Mesenteric fat pad (tissue), 1 donor: ENCODE measurements around the gene TBC1D9. TPM values are rescaled to one million over a fixed set of nuclear protein-coding genes. Genes with fewer than 3 reads are reported as not detected.

Experiments used
- DNase-seq: peaks from one replicate; pipeline ENCODE4 v3.0.0-alpha.2; 2020; ENCODE audit warnings: low spot score
- total RNA-seq: library from RNA; stranded (reverse); fragmentation: NEBNext Ultra II Directional; extraction: Animal tissue kit (Norgen Biotek cat#: 25700); gene quantifications from one replicate; pipeline ENCODE4 v1.2.1, GENCODE V29; 2021
- donor health status: DM: yes; HTN: yes; CAD: no.

The TBC1D9 gene
- total RNA-seq, 1 donor from 2014 or later, result 55.5 TPM

DNA sequence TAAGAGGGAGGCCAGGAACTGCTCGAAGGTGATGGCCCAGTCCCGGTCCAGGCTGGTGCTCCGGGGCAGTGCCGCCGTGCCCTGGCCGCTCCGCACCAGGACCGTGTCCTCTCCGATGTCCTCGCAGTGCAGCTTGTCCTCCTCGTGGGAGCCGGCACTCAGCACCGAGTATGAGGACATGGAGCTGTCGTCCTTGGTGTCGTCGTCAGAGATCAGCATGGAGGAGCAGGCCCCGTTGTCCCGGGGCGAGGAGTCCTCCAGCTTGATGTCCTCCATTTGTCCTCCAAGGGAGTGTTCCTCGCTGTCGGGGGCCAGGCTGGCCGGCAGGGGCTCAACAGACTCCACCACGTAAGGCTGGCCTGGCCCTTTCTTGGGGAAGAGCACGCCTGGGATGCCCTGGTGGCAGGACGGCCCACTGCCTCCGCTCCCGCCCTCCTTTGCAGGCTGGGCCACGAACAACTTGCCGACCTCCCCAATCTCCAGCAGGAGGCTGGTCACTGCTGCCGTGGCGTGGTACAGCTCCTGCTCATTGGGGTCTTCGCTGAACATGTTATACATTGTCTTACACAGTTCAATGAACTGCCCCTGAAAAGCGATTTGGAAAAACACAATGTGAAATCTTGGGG, 133.7 kb downstream of the TBC1D9 start:
- DNase-seq, result no peak

DNA sequence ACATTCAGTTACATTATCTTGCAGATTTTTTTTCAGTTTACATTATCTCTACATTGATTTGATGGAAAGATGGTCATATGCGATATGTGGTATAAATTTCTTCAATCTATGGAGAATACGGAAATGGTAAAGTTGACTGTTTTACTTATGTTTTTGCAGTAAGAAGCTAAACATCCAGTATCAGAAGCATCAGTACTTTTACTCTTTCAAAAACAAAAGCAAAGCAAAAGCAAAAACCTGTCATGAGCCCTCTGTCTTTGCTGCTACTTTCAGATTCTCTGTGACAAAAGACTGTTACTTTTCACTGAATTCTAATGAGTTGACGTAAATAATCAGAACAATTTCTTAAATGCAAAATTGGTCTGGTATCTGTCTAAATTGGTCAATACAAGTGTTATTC, 135.0 kb downstream of the TBC1D9 start:
- DNase-seq, result no peak

DNA sequence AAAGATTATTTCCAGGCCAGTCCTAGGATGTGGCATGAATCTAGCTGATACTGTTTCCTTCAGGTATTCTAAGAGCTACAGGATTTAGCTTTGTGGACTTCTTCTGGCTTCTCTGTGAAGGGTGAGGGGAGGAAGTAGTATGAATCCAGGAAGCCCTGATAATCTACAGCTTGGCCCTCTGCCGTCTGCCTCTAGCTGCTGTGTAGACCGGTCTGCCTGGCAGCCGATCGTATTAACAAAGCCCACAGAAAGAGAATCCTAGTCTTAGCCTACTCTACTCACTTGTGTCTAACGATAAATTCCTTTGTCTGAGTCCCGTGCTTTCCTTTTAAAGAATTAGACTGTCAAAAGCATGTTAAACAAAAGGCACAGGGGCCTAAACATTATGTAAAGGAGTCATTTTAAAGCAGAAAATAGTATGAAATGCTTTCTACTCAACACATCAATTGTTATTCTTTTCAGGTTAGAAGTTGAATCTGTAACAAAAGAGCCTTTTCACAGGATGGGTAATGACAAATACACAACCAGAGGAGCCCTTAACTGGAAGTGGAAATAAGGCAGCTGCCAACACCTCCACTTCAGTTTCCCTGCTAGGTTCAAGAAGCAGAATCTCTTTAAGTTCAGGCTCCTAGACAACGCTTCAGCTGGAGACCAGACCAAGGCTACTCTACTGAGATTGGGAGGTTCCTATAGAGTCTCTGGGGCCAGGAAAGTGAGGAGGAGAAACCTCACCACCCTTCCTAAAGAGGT, 138.5 kb downstream of the TBC1D9 start:
- no peak for DNase-seq

DNA sequence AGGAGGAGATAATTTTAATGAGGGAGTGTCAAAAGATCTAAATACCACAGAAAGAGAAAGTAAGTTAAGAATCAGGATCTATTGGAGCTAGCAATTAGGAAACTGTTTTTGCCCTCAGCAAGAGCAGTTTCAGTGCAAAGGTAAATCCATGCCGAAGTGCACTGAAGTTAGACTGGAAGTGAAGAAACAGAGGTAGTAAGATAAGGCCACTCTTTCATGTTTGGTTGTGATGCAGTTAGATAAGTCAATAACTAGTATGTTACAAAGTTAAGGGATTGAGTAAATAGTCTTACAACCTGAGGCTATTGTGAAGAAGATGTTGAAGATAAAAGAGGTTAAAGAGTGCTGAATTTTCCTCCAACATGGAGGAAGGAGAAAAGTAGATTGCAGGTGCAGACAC, 140.7 kb downstream of the TBC1D9 start:
- no peak for DNase-seq

DNA sequence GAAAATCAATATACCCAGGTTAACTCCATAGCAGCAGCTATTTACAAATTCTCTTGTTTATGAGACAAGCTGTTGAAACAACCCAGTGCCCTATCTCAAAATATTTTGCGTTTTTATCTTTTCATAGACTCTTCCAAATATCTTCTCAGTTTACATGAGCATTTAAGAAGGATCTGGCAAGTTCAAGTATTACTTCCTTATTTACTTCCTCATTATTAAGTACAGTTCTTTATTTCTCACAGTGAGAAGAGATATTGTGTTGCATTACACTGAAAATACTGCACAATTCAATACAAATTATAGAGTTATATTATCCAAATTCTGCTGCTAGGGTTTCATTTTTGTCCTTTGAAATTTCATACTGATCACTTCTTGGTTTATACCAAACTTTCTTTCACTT, 143.8 kb downstream of the TBC1D9 start:
- DNase-seq, result no peak

DNA sequence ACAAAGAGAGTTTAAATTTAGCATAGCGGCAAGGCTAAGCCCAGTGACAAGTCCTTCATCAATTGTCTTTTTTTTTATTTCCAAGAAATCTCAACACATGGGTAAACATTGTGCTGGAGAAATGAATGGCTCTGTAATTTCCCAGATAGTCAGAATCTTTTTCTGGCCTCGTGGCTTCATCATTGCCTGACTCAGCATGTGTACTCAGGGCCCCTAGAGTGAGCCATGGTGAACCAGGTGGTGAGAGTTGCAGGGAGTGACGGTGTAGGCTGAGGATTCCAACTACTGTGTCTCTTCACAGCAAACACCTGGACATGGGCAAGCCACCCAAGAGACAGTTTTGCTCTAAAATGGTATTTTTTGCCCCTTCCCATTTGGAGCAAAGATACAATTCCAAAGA, 144.3 kb downstream of the TBC1D9 start:
- no peak for DNase-seq

DNA sequence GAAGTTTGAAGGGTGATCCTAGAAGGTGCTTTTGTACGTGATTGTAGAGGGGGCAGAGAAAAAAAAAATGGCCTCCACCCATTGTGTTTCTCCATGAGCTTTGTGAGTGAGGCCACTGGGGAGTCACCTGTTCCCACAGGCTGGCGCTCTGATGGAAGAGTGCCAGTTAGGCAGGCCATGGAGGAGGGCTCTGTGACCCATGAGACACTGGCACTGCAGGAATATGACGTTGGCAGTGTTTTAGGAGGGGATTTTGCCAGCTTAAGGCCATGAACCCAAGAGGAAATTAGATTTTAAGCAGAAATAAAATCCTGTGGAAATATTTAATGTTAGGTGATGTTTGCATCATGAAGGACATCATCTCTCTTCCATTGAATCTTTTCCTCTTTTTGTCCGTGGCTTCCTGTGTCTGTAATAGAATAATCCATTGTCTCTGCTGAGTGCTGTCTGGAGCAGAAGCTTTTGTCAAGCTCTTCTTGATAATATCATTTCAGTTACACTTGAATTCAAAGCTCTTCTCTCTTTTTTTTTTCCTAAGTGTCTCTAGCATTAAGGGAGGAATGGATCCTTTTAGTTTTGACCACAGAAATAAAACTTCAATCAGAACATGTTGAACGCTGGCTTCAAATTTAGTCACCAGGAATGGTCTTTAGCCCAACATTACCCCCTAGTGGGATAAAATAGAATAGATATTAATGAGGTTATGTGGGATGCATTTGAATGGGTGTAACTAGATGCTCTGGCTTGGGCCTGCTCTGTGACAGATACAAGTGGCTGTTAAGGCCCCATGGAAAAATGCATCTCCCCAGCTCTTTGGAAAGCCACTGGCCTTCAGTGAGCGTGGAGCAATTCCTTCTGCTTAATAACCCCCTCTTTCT, 146.4 kb downstream of the TBC1D9 start:
- no peak for DNase-seq

DNA sequence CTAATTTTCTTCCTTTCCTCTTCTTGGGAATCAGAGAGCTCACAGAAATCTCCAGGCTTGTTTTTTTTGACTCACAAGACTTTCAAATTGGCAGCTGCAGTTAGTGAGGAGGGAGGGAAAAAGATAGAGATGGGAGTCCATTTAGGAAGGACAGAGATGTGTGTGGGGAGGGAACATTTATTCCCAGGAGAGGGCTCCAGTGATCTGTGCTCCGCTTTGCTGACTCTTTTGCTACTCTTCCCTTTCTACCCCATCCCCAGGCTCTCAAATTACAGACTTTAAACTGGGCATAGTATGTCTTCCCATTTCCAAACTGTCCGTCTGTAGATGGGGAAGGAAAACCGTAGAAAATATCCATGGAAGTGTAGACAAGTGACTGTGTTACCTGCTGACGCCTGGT, 148.3 kb downstream of the TBC1D9 start:
- DNase-seq, result no peak

DNA sequence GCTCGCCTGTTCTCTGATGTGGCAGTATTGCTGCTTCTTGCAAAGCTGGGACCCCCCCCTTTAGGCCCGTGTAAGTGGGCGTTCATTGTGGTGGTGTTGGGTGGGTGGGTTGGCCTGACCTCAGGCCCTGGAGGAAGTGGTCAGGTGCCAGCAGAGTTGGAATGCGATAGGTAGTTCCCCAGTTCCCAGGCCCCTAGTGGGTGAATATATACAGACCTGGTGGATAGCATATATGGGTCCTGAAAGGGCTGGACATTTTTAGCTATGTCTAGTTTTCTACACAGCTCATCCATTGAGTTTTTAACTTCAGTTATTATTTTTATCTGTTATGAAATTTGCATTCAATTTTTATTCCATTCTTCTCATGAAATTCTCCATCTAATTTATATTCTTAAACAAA, 151.6 kb downstream of the TBC1D9 start:
- DNase-seq, result no peak

DNA sequence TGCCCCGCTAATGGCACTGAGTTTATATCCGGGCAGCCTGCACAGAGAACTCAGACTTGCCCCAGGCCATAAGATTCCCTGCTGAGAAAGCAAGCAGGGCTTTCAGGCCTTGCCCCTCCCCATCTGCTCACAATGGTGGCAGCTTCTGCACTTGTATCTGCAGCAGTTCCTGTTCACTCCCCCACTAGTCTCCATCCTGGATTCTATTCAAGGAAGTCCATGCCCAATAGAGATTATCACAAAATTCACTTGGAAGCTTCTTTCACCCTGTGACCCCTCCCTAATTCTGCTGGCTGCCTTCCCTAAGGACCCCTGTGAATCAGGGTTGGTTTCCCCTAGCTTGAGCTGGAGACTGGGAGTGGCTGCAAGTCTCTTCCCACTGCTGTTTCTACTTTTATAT, 152.9 kb downstream of the TBC1D9 start:
- no peak for DNase-seq

DNA sequence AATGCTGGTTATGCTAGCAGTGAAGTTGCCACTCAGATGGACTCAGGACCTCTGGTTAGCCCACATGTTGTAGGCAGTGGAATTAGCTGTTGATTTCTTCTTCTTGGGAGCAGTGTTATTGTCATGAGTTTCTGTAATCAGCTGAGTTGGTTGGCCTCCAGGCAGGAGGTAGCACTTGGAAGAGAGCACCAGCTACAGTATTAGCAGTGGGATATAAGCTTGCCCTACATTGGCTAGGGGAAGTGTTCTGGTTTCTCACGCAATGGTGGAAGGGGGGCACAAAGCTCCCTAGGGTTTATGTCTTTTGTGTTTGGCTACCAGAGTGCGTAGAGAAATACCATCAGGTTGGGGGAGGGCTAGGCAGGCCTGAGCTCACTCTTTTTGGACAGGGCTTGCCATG, 153.5 kb downstream of the TBC1D9 start:
- no peak for DNase-seq

DNA sequence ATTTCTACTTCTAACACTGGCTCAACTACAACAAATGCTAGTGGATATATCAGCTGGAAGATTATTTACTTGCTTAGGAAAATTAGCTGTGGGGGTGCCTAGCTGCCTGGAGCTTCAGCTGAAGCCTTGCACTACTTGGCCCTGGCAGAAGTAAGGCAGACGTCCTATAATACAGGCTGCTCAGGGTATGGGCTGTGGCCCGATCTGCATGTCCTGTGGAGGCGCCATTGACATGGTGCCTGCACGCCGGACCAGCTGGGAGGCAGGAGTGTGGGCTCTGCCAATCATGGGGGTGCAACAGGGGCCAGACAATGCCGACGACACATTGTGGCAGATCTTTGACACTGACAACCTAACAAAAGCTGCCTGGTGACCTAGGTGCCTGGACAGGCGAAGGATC, 155.8 kb downstream of the TBC1D9 start:
- DNase-seq, result no peak

DNA sequence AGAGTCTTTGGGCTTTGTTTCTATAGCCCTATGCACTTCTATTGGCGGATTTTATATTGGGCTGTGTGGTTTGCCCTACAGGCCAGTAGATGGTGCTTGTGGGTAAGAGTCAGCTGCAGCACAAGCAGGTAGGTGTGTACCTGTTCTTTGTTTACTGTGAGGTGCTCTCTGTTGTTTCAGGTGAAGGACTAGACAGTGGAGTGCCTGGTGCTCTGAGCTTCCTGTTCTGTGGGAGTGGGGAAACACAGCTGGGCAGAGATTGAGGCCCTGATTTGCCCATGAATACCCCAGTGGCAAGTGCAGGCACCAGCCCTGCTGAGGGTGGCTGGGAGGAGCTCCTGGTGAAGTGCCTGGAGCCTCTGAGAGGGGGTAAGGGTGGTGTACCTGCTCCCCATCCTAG, 161.1 kb downstream of the TBC1D9 start:
- DNase-seq, result no peak

DNA sequence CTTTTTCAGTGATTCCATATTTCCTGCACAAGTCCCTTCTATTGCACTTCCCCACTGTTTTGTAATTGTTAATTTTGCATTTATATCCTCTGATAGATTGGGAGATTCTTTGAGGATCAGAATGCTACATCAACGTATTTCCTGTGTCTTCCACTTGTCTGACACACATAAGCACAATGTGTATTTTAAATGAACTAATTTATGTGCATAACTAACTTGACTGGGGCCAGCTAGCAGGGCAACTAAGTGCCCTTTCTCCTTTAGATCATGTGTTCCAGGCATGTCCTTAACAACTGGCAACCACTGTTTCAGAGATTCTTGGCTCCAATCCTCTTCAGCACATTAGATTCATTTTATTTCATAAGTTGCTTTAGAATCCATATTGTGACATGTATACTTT, 171.7 kb downstream of the TBC1D9 start:
- no peak for DNase-seq

DNA sequence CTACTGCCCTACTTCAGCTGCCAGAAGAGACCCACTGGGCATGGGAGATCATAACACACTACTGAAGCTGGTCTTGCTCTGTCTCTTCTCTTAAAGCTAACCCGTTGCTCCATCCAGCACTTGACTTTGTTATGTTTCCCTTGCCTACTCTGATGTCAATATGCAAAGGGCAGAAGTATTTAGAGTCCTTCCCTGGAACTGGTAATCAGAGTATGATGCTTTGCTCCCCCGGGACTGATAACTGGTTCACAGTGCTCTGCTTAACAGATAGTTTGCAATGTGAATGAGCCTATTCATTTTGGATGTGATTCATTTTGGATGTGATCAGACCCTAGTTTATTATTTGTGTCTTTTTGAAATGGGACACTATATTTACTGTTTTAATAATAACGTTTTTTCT, 175.1 kb downstream of the TBC1D9 start:
- no peak for DNase-seq

DNA sequence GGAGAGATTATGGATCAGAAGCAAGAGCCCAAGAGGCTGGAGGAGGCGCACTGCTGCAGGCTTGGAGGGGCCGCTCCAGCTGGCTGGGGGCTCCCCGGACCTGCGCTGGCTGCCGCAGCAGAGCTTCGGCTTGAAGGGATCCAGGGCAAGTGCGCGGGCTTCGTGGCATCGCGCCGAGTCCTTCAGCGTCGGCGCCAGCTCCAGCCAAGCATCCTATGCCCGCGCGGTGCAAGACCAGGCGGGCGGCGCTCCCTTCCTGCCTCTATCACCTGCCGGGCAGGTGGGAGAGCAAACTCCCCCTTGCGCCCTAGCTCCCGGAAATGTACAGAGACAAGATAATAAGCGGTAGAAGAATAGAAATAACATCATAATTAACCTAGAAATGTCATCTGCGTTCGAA, 176.9 kb downstream of the TBC1D9 start:
- no peak for DNase-seq

DNA sequence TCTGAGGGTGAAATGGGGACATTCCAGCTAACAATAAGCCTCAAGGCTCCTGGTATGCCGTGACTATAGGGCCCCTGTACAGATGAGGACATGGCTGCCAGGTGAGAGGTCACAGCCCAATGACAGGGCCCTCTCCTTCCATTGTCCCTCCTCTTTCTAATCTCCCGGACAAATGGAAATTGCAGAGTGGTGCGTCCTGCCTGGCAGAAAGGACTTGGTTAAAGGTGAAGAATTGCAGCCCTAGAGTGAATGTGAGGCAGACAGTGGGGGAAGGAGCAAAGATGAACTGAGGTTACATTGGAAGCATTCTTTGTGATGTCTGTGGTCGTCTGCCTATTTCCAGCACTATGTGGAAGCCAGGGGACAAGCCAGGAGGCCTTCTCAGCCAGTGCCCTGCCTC, 180.7 kb downstream of the TBC1D9 start:
- no peak for DNase-seq

DNA sequence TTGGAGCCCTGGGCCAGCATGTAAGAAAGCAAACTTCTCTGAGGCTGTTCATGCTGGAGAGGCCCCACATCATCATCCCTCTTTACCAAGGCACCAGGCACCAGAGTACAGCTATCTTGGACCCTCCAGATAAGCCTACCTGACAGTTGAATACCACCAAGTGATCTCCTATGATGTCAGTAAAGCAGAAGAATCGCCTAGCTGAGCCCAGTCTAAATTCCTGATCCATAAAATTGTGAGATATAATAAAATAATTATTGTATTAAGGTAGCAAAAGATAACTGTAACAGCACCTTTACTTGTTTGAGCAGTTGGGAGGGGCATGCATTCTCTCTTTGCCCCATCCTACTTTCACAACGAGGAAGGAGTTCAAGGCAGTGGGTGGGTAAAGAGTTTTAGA, 184.6 kb downstream of the TBC1D9 start:
- no peak for DNase-seq
